ENCODE data around the gene NDUFB8. TPM values are rescaled to one million over a fixed set of nuclear protein-coding genes. Genes with fewer than 3 reads are reported as not detected.

The NDUFB8 gene
- total RNA-seq, 1 experiment from 2014 or later = 194 TPM

- TF ChIP-seq CTCF (IDR thresholded peaks at IDR 0.05; ENCODE audit: unreplicated experiment) = no peak
- ChIA-PET CTCF (no interaction called here), POLR2A (interaction anchor here (1.1 kb wide), 1 partner anchor 10 kb away, joined by 4 read pairs; no protein-coding TSS in a partner anchor)
- Mint-ChIP-seq H3K9me3 (ENCODE audit: unreplicated experiment) (no peaks in the 10 kb centered on the region), H3K27me3 (ENCODE audit: insufficient read depth, unreplicated experiment) (peaks cover 36% of the 10 kb centered on the region), H3K36me3 (ENCODE audit: insufficient read depth, unreplicated experiment) (no peaks in the 10 kb centered on the region), H3K27ac (ENCODE audit: low read depth, unreplicated experiment) (no peak overlapping the region), H3K4me3 (ENCODE audit: unreplicated experiment) (no peak overlapping the region), H3K4me1 (ENCODE audit: insufficient read depth, unreplicated experiment) (peaks cover 7% of the 10 kb centered on the region)
- DNase-seq (ENCODE audit: unreplicated experiment) = no peak
- intact Hi-C loops (cut with micrococcal nuclease) = no loop called here
- no TSS peak for BruUV-seq (replicated peaks)
These were observed 41.6 kb upstream of the NDUFB8 start for GRCh38 chr10:100571084-100571856.

DNA sequence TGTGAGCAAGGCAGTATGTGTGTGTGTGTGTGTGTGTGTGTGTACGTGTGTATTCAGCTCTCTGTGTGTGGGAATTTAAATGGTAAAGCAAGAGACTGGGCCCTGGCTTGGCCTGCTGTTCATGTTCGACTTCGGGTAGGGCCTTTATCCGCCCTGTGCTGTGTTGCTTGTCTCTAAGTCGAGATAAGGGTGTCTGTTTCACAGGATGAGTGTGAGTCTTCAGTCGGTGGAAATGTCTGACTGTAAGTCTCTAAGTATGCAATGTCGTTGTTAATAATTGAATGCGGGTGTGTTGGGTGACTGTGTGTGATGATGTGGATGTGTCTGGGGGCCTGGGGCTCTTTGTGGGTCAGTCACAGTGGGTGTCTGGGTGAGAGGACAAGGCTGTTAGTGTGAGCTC is 40.8 kb upstream of the NDUFB8 start:
- no peak overlapping the region for H3K27ac Mint-ChIP-seq (ENCODE audit: low read depth, unreplicated experiment)
- no peak overlapping the region for H3K4me3 Mint-ChIP-seq (ENCODE audit: unreplicated experiment)
- TF ChIP-seq CTCF (IDR thresholded peaks at IDR 0.05; ENCODE audit: unreplicated experiment) = no peak
- H3K4me1 Mint-ChIP-seq (ENCODE audit: insufficient read depth, unreplicated experiment) = peaks cover 7% of the 10 kb centered on the region
- H3K9me3 Mint-ChIP-seq (ENCODE audit: unreplicated experiment) = no peaks in the 10 kb centered on the region
- BruUV-seq (replicated peaks) = no TSS peak
- peaks cover 28% of the 10 kb centered on the region for H3K27me3 Mint-ChIP-seq (ENCODE audit: insufficient read depth, unreplicated experiment)
- intact Hi-C loops (cut with micrococcal nuclease) = no loop called here
- POLR2A ChIA-PET = interaction anchor here (0.5 to 1.1 kb wide), 2 partner anchors 10 to 297 kb away, joined by 4 read pairs; no protein-coding TSS in a partner anchor
- CTCF ChIA-PET = no interaction called here
- no peak for DNase-seq (ENCODE audit: unreplicated experiment)
- H3K36me3 Mint-ChIP-seq (ENCODE audit: insufficient read depth, unreplicated experiment) = no peaks in the 10 kb centered on the region

GRCh38 chr10:100569687-100570481 is 40.2 kb upstream of the NDUFB8 start:
- POLR2A ChIA-PET = interaction anchor here (0.5 to 1.1 kb wide), 3 partner anchors 9 to 662 kb away, joined by 3 to 4 read pairs (median 4); no protein-coding TSS in a partner anchor
- intact Hi-C loops (cut with micrococcal nuclease) = no loop called here
- Mint-ChIP-seq H3K4me3 (ENCODE audit: unreplicated experiment) (no peak overlapping the region), H3K9me3 (ENCODE audit: unreplicated experiment) (no peaks in the 10 kb centered on the region), H3K27me3 (ENCODE audit: insufficient read depth, unreplicated experiment) (peaks cover 22% of the 10 kb centered on the region), H3K4me1 (ENCODE audit: insufficient read depth, unreplicated experiment) (peaks cover 7% of the 10 kb centered on the region), H3K27ac (ENCODE audit: low read depth, unreplicated experiment) (no peak overlapping the region), H3K36me3 (ENCODE audit: insufficient read depth, unreplicated experiment) (no peaks in the 10 kb centered on the region)
- no peak for DNase-seq (ENCODE audit: unreplicated experiment)
- CTCF ChIA-PET = interaction anchor here (0.7 to 1.2 kb wide), 3 partner anchors 9 to 173 kb away, joined by 3 to 4 read pairs (median 3); no protein-coding TSS in a partner anchor
- no peak for TF ChIP-seq CTCF (IDR thresholded peaks at IDR 0.05; ENCODE audit: unreplicated experiment)
- BruUV-seq (replicated peaks) = no TSS peak

- ChIA-PET CTCF (interaction anchor here (0.7 to 1.2 kb wide), 2 partner anchors 8 to 174 kb away, joined by 3 to 4 read pairs; no protein-coding TSS in a partner anchor), POLR2A (no interaction called here)
- H3K27ac Mint-ChIP-seq (ENCODE audit: low read depth, unreplicated experiment) = no peak overlapping the region
- no TSS peak for BruUV-seq (replicated peaks)
- DNase-seq (ENCODE audit: unreplicated experiment) = no peak
- H3K9me3 Mint-ChIP-seq (ENCODE audit: unreplicated experiment) = no peaks in the 10 kb centered on the region
- no peaks in the 10 kb centered on the region for H3K36me3 Mint-ChIP-seq (ENCODE audit: insufficient read depth, unreplicated experiment)
- H3K27me3 Mint-ChIP-seq (ENCODE audit: insufficient read depth, unreplicated experiment) = peaks cover 14% of the 10 kb centered on the region
- no peak for TF ChIP-seq CTCF (IDR thresholded peaks at IDR 0.05; ENCODE audit: unreplicated experiment)
- H3K4me3 Mint-ChIP-seq (ENCODE audit: unreplicated experiment) = no peak overlapping the region
- H3K4me1 Mint-ChIP-seq (ENCODE audit: insufficient read depth, unreplicated experiment) = peaks cover 7% of the 10 kb centered on the region
- intact Hi-C loops (cut with micrococcal nuclease) = no loop called here
These were observed 39.2 kb upstream of the NDUFB8 start for GRCh38 chr10:100568912-100569311.
